Measurements from ENCODE around the gene RNF144A.
A peak's percentile ranks its signal among the peaks of the same experiment; 100 is the strongest.
"Not testable (repeated sequence)": the region's sequence is repeated elsewhere in the genome, so short reads cannot be mapped to it uniquely, and the experiment has no call there.

RNF144A gene, protein sequence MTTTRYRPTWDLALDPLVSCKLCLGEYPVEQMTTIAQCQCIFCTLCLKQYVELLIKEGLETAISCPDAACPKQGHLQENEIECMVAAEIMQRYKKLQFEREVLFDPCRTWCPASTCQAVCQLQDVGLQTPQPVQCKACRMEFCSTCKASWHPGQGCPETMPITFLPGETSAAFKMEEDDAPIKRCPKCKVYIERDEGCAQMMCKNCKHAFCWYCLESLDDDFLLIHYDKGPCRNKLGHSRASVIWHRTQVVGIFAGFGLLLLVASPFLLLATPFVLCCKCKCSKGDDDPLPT

GRCh38 chr2:6917071-6917760, at the start of gene RNF144A:
Gene RNF144A, plus strand, starts transcription at chr2:6917412. Its CDS starts 79,515 bp downstream, at chr2:6996927.
- peak; percentile 50 for DNase-seq (ENCODE audit: low spot score)

- DNase-seq (ENCODE audit: low spot score), result no peak
These were observed 44.8 kb upstream of the RNF144A start for GRCh38 chr2:6872394-6872793.

DNA sequence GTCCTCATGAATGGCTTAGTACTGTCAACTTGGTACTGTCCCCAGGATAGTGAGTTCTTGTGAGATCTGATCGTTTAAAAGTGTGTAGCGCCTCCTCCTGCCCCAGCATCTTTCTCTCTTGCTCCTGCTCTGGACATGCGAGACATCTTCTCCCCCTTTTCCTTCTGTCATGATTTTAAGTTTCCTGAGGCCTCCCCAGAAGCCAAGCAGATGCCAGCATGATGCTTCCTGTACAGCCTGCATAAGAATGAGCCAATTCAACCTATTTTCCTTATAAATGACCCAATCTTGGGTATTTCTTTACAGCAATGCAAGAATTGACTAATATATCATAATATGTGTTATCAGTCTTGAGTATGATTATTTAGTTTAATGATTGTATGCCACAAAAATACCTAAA, 43.2 kb upstream of the RNF144A start:
- no peak for DNase-seq (ENCODE audit: low spot score)

- DNase-seq (ENCODE audit: low spot score), result no peak
These were observed 40.9 kb upstream of the RNF144A start for GRCh38 chr2:6876309-6876708.

GRCh38 chr2:6877402-6878304, 39.6 kb upstream of the RNF144A start, which contains the start of gene RSAD2:
Gene RSAD2, plus strand, starts transcription at chr2:6877777. Its CDS starts 24 bp downstream, at chr2:6877801.
- DNase-seq (ENCODE audit: low spot score), result no peak

DNA sequence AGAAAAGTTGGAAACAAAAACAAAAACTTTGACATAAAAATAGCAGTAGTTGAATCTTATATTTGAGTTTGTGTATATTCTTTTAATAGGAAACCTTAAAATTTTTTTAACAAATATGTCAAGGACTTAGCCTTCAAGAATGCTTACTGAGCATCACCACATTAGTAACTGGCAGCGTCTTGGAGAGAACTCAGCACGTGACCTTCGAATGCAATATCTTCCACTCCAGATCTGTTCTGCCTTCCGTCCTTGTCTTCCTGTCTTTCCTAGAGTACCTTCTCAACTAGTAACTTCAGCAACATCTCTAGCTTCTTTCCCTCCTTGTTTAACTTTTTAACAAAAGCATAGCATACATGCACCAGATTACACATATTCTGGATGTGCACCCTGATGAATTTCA, 38.7 kb upstream of the RNF144A start:
- no peak for DNase-seq (ENCODE audit: low spot score)

DNA sequence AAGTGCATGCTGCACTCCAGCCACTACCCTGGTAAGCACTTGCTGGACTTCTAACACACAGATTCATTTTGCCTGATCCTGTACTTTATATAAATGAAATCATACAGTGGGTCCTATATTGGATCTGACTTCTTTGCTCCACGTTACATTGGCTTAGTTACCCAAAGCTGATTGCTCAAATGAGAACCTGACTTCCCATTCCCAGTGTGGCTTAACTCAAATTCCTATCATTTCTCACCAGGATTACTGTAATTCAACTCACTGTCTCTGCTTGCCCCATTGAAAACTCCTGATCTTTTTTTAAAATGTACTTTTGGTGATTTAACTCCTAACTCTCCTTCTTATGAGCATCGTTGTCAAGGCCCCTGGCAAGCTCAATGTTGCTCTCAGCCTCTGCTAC, 38.2 kb upstream of the RNF144A start:
- no peak for DNase-seq (ENCODE audit: low spot score)

GRCh38 chr2:6880200-6880733, 36.9 kb upstream of the RNF144A start:
- no peak for DNase-seq (ENCODE audit: low spot score)

DNA sequence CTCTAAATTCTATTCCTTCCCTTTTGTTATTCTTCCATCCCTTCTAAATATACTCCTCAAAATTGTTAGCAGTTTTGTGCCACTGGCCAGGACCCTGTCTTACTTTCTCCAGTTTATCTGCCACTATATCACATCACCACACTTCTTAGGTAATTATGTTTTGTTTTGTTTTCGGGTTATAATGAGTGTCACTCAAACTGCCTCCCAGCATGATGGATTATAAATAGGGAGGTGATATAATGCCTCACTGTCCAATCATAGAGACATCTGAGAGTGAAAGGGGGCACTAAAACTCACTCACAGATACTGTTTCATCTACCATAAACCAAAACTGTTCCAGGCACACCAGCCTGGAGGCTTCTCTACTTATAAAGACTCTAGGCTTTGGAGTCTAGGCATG, 36.2 kb upstream of the RNF144A start:
- DNase-seq (ENCODE audit: low spot score), result no peak

GRCh38 chr2:6881516-6881915, 35.7 kb upstream of the RNF144A start:
- DNase-seq (ENCODE audit: low spot score), result no peak

DNA sequence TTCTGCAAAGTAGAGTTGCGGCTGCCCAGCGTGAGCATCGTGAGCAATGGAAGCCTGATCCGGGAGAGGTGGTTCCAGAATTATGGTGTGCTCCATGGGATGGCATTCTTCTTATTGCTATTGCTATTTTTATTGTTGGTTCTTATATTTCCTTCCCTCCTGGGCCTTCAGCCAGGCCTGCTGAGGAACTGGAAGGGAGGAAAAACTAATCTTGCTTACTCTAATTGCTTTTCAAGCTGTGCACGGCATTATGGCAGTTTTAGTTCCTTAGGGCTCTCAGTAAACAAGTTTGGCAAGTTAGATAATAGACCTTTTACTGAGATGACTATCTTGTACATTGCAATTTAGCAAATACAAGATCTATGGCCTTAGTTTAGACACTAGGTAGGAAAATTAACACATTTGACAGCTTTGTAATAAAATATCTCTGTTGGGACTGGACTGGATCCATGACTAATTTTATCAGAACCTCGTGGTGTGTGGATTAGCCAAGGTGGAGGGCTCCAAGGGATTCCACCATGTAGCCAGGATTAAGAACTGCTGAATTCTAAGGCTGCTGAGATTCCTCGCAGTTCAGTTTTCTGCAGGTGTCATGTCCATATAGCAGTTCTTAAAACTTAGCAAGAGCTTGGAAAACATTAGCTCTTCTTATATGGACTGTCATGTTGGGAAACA, 33.6 kb upstream of the RNF144A start:
- no peak for DNase-seq (ENCODE audit: low spot score)

GRCh38 chr2:6885551-6885950, 31.7 kb upstream of the RNF144A start:
- DNase-seq (ENCODE audit: low spot score), result no peak

DNA sequence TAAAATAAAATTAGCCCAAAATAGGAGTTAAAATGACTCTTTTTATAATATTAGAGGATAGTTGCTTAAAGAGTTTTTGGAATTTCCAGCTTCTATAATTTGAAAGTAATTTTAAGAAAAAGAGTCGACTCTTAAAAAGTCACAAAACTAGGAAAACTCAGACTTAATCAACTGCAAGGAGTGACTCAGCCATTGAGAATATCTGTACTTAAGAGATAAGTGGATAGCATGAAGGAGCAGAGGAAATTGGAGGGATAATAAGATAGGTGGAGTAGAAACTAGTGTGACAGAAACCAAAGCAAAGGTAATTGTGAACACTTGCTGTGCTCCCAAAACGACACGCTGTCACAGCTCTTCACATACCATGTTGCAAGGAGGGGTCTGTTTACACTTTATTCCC, 31.2 kb upstream of the RNF144A start:
- no peak for DNase-seq (ENCODE audit: low spot score)

DNA sequence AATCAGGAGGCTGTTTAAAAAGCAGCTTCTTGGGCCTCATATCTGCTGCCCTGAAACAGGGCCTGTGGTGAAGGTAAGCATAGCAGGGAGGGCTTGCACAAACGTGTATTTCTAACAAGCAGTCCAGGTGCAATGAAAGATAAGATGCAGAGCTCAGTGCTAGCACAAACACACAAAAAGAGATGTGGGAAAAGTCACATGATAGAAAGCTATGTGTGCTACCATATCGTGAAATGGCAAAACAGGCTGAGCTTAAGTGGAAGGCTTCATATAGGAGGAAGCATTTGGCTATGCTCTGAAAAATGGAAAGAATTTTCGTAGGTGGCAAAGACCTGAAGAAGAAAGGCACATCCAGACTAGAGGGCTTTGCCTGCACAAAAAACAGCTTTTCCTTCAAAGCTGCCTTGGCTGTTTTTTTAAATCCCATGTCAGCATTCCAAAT, 29.4 kb upstream of the RNF144A start:
- no peak for DNase-seq (ENCODE audit: low spot score)

DNA sequence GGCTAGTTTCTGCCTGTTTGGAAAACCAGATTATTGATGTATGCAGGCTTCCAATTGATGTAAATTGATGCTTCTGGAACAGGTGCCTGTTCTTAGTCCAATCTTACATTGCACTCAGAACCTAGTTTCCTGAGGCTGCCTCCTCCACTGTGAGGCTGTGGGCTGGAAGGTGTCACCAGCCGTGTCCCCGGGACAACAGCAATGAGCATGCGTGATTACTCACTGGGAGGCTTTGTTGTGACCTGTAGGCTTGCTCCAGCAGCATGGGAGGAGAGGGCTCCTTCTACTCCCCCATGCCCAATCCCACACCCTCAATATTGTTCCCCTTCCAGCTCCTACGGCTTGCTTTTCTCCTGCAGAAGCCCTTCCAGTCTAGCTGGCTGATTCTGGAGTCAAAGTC, 28.5 kb upstream of the RNF144A start:
- DNase-seq (ENCODE audit: low spot score), result no peak

- no peak for DNase-seq (ENCODE audit: low spot score)
These were observed 23.2 kb upstream of the RNF144A start for GRCh38 chr2:6893876-6894482.

DNA sequence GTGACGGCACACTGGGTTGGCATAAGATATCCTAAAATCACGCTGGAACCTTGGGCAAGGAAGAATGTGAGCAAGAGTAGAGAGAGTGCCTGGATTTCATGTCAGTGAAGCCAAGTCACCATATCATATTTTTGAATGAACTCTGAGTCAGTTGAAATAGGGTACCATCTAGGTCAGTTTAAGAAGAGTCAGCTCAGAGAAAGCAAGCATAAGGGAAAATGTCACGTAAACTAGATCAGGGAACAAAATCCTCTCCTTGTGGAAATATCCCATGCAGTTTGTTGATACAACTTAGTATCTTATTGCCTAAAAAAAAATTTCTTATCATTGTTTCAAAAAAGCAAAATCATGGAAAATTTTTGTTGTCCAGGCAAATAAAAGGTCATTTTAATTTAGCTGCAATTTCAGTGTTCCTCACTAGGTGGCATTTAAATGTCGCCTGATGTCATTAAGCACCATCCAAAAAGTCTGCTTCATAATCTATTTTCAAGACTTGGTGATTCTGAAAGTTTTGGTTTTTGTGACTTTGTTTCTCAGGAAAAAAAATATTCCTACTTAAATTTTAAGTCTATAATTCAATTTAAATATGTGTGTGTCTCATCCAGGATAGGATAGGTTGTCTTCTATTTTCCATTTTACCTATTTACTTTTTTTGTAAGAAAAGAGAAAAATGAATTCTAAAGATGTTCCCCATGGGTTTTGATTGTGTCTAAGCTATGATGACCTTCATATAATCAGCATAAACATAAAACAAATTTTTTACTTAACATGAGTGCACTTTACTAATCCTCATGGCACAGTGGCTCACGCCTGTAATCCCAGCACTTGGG, 20.1 kb upstream of the RNF144A start:
- DNase-seq (ENCODE audit: low spot score), result no peak

DNA sequence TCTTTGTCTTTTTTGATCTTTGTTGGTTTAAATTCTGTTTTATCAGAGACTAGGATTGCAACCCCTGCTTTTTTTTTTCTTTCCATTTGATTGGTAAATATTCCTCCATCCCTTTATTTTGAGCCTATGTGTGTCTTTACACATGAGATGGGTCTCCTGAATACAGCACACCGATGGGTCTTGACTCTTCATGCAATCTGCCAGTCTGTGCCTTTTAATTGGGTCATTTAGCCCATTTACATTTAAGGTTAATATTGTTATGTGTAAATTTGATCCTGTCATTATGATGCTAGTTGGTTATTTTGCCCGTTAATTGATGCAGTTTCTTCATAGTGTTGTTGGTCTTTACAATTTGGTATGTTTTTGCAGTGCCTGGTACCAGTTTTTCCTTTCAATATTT, 14.6 kb upstream of the RNF144A start:
- DNase-seq (ENCODE audit: low spot score), result not testable (repeated sequence)

GRCh38 chr2:6905668-6906067, 11.5 kb upstream of the RNF144A start:
- DNase-seq (ENCODE audit: low spot score), result no peak

DNA sequence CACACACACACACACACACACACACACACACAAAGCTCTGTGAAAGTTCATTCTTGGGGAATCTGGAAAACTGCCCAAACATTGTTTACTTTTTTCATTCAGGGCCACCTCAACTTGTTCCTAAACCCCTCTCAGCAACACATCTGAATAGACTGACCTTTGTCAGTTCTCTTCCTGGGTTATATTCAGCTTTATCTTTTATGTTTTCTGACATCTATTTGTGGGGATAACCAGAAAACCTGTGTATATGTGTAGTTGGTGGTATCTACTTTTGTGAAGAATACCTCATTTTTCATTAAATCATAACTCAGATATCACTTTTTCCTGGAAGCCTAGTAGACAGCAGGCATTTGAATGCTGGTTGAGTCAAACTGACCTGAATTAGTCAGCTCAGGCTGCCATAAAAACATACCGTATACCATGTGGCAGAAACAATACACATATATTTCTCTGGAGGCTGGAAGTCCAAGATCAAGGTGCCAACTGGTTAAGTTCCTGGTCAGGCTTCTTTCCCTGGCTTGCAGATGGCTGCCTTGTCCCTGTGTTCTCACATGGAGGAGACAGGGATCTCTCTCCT, 11.0 kb upstream of the RNF144A start:
- no peak for DNase-seq (ENCODE audit: low spot score)

All from hepatic stellate cell (primary cell).